Stimulated activated naive CD8-positive, alpha-beta T cell treated with anti-CD3 and anti-CD28 coated beads, Interleukin-15, Interleukin-2, amounts not matched to agents 100 U/mL and 50 U/mL, for 24 hours (primary cell): ENCODE measurements around the gene LRCH2.
"Not testable (repeated sequence)": the region's sequence is repeated elsewhere in the genome, so short reads cannot be mapped to it uniquely, and the experiment has no call there.

ENCODE experiments used
- ATAC-seq: fragments of 150-1000 bp; cut with Tn5 transposase; one replicate; pipeline ENCODE4 v1.10.0; 2021
- DNase-seq: peaks from one replicate; pipeline ENCODE4 v3.0.0; 2021

The LRCH2 gene, protein sequence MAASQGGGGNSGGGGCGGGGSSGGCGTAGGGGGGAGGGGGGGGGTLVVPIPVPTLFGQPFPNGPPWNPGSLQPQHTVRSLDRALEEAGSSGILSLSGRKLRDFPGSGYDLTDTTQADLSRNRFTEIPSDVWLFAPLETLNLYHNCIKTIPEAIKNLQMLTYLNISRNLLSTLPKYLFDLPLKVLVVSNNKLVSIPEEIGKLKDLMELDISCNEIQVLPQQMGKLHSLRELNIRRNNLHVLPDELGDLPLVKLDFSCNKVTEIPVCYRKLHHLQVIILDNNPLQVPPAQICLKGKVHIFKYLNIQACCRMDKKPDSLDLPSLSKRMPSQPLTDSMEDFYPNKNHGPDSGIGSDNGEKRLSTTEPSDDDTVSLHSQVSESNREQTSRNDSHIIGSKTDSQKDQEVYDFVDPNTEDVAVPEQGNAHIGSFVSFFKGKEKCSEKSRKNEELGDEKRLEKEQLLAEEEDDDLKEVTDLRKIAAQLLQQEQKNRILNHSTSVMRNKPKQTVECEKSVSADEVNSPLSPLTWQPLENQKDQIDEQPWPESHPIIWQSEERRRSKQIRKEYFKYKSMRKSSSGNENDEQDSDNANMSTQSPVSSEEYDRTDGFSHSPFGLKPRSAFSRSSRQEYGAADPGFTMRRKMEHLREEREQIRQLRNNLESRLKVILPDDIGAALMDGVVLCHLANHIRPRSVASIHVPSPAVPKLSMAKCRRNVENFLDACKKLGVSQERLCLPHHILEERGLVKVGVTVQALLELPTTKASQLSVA

DNA sequence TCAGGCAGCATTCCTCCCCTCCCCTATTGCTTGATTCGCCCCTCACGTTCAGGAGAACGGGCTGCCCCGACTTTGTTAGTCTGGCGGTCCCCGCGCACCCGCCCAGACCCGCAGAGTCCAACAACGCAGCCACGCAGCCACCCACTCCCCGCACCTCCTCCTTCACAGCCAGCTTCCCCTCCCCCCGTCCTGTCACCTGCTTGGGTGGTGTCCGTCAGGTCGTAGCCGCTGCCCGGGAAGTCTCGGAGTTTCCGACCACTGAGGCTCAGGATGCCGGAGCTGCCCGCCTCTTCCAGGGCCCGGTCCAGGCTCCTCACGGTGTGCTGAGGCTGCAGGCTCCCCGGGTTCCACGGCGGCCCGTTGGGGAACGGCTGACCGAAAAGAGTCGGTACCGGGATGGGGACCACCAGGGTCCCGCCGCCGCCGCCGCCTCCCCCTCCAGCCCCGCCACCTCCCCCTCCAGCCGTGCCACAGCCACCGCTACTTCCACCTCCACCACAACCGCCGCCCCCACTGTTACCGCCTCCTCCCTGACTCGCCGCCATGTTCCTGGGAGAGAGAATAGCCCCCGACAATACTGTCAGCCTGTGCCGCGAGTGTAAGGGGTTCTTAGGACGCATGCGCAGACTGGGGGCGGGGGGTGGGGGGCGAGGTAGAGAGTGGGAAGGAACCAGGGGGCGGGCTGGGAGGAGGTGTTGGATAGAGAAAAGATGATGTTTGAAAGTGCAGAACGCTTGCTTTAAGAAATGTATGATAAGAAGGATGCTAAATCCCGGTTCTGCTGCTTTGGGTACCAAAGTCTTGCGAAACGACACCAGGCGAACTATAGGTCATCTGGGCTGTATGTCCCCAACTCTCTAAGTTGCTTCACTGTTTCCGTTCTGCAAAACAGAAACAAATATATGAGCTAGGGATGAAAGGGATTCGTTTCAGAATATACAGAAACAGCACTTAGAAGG, at the start of gene LRCH2:
Gene LRCH2 (minus strand): TSS at position 600 of the 959 bp plus-strand sequence. CDS start 55 bp downstream, at position 545.
- ATAC-seq: no peak
- no peak for DNase-seq

DNA sequence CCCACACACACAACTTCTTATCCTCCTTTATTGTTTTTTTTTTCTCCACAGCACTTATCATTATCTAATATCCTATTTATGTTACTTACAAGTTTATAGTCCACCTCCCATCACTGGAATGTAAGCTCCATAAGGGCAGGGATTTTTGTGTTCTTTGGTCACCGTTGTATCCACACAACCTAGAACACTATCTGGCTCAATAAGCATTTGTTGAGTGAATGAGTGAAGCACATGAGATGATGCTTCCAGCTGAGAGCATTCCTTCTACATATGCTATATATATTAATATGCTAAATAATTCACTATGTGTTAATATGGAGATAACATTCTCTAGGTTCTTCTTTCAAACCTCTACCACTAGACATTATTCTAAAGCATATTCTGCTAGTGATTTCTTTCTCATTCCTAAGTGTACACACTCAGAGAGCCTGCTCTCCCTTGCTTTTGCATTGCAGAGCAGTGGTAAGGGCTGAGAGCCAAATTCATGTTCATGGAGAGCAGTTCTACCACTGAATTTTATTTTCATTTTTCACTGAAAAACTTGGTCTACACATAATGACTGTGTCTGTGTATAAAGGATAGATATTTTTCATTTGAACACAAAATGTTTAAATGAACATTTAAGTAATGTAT, 35.3 kb upstream of the LRCH2 start:
- ATAC-seq (no peak), DNase-seq (no peak)

DNA sequence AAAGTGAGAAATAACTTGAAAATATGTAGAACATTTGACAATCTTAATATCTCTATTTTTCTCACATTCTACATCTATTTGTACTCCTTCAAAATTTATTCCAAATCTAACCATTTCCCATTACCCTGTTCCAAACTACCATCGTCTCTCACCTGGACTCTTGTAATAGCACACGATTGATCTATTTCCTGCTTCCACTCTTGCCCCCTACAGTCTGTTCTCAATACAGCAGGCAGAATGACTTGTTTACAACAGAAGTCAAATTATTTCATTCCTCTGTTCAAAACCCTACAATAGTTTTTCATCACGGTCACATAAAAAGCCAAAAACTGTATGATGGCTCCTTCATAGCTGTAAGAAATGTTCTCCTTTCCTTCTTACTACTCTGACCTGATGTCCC, 34.5 kb upstream of the LRCH2 start:
- ATAC-seq (no peak), DNase-seq (no peak)

DNA sequence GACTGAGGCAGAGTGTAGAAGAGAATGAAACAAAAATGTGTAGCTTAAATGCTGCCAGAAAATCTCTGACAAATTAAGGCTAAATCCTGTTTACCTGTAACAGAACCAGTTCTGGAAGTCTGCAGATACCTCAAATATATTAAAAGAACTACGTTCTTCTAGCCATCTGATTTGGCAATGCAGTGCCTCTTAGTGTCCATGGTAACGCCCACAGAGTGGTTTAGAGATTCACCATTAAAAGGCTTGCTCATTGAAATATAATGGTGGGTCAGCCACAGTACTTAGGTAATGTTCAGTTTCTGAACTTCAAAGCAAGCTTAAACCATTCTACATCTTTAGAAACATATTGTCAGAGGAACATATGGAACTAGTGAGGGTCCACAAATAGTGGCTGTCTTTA, 32.4 kb upstream of the LRCH2 start:
- ATAC-seq: no peak
- no peak for DNase-seq

DNA sequence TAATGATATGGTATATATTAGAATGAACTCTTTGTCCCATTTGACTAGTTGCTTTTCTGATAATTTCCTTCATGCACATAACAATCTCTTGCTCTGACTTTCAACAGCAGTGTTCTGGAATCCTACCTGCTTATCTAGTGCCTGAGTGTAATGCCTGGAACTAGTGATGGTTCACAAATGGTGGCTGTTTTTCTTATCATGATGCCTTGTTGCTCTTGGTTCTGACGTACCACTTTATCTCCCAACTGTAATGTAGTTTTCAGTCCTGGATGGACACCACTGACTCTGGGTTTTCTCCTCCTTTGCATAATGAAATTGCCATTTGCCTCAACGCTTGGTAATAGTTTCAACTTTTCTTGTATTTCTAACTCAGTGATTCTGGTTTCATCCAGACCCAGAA, 30.1 kb upstream of the LRCH2 start:
- DNase-seq: no peak
- ATAC-seq: no peak

DNA sequence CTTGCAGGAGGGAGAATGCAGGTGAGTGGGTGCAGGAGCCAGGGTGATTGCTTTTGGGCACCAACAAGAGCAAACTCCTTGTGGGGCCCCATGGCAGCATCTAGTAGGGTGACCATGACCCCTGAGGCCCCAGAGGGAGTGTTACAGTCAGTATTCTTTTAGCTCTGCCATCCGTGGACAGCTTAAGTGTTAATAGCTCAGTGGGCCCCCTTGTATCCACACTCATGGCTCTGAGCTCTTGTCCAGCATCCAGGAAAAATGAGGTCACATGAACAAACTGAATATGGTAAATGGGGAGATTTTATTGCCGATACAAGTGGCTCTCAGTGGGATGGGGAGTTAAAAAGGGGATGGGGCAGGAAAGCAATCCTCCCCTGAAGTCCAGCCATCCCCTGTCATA, 27.3 kb upstream of the LRCH2 start:
- no peak for DNase-seq
- no peak for ATAC-seq

DNA sequence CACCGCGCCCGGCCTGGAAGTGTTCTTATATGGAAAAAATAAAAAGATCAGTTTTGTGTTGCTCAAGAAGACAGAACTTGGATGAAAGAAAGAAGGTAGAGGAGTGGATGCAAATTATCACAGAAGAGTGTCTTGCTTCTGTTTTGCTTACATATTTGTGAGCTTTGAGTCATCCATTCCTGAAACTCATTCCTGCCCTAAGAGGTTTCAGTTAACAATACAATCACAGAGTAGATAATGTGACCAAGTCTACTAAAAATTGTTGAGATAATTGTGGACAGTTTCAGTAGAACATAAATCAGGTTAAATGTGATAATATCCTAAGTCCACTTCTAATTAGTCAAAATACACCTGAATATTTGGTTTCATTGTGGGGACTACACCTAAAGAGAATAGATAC, 26.4 kb upstream of the LRCH2 start:
- DNase-seq: no peak
- ATAC-seq: no peak

DNA sequence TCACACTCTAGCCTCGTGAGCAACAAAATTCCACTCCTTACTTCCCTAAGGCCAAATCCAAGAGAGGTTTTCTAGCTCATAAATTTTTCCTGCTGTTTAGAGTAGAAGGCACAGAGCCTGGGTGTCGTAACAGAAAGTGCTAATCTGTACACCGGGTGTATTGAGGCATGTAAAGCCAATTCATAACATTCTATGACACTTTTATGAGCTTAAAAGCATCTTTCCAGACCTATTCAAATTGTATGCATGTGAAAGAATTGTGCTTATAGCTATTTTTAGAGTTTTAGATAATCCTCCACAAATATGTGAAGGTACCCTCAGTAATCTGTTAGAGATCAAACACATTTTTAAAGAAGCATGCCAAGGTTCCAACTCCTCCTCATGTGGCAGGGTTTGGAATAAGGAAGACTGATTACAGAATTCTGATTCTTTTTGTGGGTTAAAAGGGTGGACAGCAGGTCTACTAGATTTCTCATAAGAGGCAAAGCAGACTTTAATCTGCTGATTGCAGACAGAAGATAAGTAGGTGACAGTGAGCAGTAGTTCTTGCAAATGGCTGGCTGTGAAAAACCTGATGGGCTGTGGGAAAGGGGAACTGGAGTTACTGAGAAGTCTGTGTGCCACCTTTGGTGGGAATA, 25.5 kb upstream of the LRCH2 start:
- ATAC-seq (no peak), DNase-seq (no peak)

DNA sequence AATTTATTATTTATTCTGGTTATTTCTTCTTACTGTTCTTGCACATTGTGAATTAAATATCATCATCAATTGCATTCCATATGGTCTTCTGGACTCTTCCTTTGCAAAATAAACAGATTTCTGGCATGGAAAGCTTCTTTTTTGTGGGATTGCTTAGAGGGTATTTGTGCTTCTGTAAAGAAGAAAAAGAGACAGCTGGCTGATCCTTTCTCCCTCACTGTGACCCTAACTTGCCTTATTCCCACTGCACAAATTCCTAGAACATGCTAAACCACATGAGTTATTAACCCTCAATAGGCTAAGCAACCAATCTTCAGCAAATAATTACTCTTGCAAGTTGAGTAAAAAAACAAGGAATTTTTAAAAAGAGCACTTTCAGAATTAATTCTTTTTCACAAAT, 23.8 kb upstream of the LRCH2 start:
- DNase-seq (no peak), ATAC-seq (no peak)

DNA sequence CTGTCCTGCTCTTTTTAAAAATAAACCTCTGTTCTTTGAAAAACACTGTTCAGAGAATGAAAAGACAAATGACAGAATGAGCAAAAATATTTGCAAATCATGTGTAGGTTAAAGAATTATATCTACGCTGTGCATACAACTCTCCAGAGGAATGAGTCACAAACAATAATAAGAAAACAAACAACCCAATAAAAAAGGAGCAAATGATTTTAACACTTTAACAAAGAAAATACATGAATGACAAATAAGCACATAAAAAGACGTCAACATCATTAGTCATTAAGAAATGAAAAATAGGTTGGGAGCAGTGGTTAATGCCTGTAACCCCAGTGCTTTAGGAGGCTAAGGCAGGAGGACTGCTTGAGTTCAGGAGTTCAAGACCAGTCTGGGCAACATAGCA, 21.1 kb upstream of the LRCH2 start:
- DNase-seq: no peak
- ATAC-seq: no peak

DNA sequence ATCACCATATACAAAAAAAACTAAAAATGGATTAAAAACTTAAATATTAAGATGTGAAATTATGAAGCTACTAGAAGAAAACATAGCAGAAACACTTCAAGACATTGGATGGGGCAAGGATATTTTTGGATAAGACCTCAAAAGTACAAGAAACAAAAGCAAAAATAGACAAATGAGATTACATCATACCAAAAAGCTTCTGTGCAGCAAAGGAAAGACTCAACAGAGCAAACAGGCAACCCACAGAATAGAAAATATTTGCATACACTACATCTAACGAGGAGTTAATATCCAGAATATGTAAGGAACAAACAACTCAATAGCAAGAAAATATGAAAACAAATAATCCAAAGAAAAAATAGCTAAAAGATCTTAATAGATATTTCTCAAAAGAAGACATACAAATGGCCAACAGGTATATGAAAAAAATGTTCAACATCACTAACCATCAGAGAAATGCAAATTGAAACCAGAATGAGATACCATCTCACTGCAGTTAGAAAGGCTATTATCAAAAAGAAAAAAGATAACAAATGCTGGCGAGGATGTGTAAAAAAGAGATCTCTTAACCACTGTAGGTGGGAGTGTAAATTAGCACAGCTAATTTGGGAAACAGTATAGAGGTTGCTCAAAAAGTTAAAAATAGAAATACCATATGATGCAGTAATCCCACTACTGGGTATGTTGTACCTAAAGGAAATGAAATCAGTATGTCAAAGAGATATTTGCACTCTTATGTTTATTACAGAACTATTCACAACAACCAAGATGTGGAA, 17.8 kb upstream of the LRCH2 start:
- ATAC-seq: no peak
- no peak for DNase-seq

DNA sequence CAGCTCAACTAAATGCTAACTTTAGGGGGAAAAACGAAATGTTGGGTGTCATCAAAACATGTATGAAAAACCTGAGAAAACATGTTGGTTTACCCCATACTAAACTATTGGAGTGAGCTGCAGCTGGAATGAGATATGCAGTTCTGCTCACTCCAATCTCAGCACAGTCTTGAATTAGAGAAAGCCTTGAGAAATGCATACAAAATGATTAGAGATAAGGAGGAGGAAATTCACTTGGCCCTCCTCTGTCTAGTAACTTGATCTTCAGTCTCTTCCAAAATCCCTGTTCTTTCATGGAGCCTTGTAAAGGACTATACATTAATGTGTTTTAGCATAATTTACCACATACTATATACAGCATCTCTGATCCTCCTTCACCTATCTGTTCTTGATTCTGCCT, 3.2 kb upstream of the LRCH2 start:
- DNase-seq (no peak), ATAC-seq (no peak)

DNA sequence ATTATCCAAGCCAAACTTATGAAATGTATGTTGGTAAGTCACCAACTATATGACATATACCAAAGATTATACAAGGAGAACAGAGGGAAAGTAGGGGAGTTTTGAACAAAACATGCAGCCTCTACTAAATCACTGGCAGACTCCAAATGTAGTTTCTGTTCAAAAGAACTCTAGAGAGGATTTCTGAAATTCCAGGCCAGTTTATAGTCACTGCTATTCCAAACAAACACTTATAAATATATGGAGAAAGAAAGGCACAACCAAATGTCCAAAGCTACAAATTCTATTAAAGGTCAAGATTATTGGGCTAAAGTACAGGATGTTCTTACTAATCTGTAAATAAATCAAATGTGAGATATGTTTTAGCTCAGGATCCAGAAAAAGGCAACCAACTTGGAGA, 2.7 kb upstream of the LRCH2 start:
- no peak for ATAC-seq

DNA sequence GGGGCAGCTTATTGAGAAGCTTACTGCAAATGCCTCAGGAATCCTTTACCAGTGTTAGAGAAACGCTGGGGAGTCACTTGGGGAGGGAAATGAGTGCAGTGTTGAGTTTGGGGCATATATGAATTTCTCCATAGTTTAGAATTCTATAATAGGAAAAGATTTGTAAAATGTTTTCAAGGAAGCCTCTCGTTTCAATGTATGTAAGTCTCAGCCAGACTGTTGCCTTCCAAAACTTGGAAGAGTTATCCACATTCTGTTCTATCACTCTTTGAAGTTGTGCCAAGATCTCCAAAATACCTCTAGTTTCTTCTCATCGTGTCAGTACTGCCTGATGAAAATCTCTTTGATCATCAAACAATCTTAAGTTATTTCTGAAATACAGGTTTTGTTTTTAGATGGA, 565 bp upstream of the LRCH2 start:
- ATAC-seq: no peak
- DNase-seq: no peak

More for the DNA sequence above, 2.7 kb upstream of the LRCH2 start:
- DNase-seq: no peak

DNA sequence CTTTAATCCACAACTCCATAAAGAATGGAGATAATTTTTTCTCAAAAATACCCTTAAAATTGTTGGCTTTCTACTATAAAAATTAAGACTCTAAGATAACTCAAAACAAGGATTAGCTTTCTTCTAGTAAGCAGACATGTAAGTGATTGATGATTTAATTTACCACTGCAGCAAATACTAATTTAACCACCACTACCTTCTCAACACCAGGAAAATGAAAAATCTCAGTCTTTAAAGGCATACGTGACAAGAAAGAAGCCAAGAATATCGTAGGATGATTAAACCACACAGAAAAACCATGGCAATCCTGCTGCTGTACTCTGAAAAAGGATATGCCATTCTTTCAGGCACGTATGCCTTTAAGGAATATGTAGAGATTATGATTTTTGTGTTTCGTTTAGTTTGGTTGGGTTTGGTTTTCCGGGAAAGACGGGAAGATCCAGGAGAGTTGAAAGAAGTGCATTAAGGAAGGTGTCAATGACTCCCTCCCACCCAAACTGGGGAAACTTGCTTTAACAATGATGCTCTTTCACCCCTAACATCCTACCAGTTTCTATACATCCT, 881 bp downstream of the LRCH2 start:
- DNase-seq (no peak), ATAC-seq (no peak)

DNA sequence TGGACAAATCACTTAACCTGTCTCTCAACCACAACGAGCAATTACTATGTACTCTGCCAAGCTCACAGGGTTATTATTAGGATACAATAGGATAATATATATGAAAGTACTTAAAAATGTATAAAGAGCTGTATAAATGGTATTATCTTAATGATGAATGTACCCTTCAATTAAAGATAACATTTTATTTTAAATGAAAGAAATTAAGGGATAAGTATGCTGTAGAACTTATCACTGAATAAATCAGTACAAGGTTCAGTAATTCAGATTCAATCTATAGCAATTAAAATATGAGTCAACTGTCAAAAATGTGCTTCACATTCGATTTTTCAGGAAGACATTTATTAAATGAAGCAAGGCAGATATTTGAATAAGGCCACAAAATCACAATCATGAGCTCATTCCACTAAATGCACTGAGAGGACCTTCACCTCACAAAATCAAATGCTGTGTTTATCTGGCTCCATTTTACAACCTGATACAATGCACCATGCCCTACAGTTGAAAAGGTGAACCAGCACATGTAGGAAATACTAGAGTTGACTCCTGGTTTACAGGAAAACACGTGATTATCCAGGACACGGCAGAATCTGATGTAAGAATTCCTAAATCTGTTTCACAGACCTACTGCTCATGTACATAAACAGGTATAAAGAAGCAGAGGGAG, 4.4 kb downstream of the LRCH2 start:
- ATAC-seq (no peak), DNase-seq (no peak)

DNA sequence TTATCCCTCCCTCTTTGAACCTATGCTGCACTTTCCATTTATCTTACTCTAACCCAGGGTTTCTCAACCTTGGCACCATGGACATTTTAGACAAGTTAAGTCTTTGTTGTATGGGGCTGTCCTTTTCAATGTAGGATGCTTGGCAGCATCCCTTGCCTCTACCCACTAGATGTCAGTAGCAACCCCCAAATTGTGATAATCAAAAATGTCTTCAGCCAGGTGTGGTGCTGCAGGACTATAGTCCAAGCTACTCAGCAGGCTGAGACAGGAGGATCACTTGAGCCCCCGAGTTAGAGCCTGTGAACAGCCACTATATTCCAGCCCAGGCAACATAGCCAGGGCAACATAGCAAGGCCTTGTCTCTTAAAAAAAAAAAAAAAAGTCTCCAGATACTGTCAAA, 7.0 kb downstream of the LRCH2 start:
- ATAC-seq (no peak), DNase-seq (no peak)

DNA sequence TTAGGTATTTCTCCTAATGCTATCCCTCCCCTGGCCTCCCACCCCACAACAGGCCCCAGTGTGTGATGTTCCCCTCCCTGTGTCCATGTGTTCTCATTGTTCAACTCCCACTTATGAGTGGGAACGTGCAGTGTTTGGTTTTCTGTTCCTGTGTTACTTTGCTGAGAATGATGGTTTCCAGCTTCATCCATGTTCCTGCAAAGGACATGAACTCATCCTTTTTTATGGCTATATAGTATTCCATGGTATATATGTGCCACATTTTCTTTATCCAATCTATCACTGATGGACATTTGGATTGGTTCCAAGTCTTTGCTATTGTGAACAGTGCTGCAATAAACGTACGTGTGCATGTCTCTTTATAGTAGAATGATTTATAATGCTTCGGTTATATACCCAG, 16.6 kb downstream of the LRCH2 start:
- DNase-seq, ATAC-seq: not testable (repeated sequence)

DNA sequence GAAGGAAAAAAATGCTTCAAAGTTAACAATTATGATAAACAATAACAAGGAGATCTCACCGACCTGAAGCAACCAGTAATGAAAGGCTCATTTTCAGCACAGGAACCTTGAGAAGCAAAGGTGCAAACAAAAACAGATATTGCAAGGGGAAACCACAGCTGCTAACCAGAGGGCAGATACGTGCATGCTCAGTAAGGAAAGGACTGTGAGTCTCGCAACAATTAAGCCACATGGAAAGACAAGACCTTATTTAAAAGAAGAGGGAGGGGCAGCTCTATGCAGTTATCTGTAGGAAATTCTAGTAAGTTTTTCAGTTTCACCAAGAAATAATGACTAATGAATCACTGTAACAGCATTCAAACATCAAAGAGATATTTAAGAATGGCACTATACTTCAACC, 19.3 kb downstream of the LRCH2 start:
- no peak for DNase-seq
- ATAC-seq: no peak

DNA sequence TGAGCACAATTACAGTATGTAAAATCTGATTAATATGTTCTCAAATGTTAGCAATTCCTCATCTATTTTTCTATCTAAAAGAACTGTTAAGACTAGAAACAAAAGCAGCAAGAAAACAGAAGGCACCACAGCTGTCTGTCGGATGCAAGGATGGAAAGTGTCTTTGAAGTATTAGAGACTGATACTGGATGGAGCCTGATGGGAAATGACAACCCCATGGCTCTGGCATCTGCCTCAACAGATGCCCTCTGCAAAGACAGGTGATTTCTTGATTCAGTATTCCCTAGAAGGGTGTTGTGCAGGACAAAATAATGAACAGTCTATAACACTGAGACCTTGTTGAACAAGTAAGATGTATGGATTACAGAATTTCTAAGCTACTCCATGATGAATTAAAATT, 19.7 kb downstream of the LRCH2 start:
- ATAC-seq (no peak), DNase-seq (no peak)
